A172 (cell line): Measurements from ENCODE around the gene ACTR8. TPM values are rescaled to one million over a fixed set of nuclear protein-coding genes. Genes with fewer than 3 reads are reported as not detected.
"Not testable (repeated sequence)": the region's sequence is repeated elsewhere in the genome, so short reads cannot be mapped to it uniquely, and the experiment has no call there.

Source experiments
- DNase-seq: peaks from one replicate; pipeline ENCODE4 v3.0.0-alpha.2; 2015; ENCODE audit warnings: low spot score
- total RNA-seq: library from RNA; depleted of rRNA; stranded (reverse); fragments of >200 nt; shearing (Covaris generic); gene quantifications from 2 replicates; pipeline ENCODE4 v1.2.3, GENCODE V29; 2014; rRNA removed

Gene ACTR8, protein sequence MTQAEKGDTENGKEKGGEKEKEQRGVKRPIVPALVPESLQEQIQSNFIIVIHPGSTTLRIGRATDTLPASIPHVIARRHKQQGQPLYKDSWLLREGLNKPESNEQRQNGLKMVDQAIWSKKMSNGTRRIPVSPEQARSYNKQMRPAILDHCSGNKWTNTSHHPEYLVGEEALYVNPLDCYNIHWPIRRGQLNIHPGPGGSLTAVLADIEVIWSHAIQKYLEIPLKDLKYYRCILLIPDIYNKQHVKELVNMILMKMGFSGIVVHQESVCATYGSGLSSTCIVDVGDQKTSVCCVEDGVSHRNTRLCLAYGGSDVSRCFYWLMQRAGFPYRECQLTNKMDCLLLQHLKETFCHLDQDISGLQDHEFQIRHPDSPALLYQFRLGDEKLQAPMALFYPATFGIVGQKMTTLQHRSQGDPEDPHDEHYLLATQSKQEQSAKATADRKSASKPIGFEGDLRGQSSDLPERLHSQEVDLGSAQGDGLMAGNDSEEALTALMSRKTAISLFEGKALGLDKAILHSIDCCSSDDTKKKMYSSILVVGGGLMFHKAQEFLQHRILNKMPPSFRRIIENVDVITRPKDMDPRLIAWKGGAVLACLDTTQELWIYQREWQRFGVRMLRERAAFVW
- total RNA-seq, result 20.2 and 24.1 TPM in 2 replicates

DNA sequence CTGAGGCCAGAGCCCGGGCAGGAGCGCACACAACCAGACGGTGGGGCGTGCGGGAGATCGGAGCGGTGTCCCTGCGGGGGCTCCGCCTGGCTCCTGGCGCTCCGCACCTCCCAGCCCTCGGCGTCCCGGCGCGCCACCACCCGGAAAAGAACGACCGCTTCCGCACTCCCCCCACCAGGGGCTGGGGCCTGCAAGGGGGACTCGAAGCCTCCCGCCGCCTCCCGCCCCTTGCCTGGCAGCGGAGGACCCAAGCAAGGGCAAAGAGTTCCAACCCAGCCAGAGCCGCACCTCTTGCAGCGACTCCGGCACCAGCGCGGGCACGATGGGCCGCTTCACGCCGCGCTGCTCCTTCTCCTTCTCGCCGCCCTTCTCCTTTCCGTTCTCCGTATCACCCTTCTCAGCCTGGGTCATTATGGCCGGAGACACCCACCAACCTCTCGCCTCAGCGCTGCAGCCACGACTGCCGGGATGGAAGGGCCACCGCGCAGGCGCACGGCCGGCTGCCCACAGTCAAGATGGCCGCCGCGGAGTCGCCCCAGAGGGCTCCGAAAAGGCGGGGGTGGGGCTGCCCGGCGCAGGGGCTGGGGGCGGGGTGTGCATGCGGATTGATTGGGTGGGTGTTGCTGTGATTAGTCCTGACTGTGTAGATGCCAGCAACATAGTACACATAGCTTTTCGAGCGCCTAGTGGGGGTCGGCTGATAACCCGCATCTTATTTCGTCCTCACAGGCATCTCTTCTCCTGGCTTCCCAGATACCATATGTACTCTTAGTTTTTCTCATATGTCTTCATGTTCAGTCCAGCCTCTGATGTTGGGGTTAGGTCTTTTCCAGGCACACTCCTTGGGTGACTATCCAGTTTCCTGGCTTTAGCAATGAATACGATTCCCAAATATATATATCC, at the start of gene ACTR8:
ACTR8 (minus strand) TSS at position 462 of the 903 bp plus-strand sequence; CDS start at position 411, 51 bp downstream.
- peak; percentile 59 for DNase-seq

DNA sequence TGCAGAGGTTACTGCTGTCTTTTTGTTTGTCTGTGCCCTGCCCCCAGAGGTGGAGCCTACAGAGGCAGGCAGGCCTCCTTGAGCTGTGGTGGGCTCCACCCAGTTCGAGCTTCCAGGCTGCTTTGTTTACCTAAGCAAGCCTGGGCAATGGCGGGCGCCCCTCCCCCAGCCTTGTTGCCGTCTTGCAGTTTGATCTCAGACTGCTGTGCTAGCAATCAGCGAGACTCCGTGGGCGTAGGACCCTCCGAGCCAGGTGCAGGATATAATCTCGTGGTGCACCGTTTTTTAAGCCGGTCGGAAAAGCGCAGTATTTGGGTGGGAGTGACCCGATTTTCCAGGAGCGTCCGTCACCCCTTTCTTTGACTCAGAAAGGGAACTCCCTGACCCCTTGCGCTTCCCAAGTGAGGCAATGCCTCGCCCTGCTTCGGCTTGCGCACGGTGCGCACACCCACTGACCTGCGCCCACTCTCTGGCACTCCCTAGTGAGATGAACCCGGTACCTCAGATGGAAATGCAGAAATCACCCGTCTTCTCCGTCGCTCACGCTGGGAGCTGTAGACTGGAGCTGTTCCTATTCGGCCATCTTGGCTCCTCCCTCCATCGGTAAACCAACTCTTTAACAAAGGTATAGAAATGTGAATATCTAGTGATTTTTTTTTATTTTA, 45.4 kb upstream of the ACTR8 start:
- DNase-seq, result not testable (repeated sequence)

DNA sequence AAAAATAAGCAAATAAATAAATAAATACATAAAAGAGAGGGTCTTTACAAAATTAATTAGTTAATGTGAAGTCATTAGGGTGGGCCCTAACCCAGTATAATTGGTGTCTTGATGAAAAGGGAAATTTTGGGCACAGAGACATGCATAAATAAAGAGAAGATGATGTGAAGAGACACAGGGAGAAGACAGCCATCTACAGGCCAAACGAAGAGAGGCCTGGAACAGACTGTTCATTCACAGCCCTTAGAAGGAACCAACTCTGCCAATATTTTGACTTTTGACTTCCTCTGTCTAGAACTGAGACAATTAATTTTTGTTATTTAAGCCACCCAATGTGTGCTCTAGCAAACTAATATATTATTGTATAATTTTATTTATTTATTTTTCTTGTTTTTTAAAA, 39.3 kb upstream of the ACTR8 start:
- DNase-seq, result no peak

DNA sequence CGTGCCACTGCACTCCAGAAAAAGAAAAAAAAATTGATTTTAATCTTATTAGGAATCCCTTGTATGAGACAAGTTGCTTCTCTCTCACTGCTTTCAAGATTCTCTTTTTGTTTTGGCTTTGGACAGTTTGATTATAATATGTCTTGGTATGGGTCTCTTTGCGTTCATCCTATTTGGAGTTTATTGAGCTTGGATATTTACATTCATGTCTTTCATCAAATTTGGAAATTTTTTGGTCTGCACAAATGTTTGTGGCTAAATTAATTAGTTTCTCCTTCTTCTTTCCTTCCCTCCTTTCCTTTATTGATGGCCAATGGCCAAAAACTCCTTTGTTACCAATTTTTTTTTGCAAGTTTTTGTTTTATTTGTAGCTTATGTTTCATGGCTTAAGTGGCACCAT, 37.8 kb upstream of the ACTR8 start:
- no peak for DNase-seq

DNA sequence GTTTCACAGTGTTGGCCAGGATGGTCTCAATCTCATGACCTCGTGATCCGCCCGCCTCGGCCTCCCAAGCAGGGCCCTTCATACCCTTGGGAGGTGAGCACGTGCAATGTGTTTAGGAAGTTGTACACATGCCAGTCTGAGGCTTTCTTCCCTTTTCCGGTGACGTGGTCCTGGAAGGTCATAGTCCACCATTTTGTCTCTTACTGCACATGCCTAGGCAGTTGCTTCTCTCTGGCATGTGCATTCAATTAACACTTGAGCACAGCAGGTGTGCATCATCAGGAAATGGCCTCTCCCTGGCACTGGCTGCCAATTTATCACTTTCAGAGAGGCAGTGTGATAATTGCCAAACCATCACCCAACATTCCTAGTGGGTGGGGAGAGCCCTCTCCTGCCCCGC, 31.4 kb upstream of the ACTR8 start:
- no peak for DNase-seq

DNA sequence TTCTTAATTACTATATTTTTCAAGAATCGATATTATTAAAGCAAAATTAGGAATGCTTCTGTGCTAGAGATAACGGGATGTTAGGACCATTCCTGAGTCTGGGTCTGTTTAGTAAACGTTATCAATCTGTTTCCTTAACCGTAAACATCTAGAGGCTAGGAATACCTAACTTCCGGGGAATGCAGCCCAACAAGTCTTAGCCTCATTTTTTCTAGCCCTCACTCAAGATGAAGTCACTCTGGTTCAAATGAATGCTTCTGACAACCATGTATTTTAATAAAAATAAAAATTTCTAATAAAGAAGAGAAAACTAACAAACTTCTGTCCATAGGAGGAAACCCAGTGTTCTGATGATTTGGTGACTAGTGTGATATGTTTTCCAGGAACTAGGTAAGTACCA, 20.8 kb upstream of the ACTR8 start:
- DNase-seq, result no peak

DNA sequence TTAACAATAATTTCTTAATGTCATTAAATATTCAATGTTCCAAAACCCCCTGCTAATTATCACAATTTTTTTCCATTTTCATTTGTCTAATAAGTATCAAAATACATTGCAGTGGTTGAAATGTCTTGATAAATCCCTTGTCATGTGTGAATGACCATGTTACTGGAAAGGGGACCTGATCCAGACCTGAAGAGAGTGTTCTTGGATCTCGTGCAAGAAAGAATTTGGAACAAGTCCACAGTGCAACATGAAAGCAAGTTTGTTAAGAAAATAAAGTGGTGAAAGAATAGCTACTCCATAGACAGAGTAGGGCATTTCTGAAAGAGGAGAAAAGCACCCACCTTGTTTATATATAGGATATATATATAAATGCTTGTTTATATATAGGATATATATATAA, 20.1 kb upstream of the ACTR8 start:
- no peak for DNase-seq

DNA sequence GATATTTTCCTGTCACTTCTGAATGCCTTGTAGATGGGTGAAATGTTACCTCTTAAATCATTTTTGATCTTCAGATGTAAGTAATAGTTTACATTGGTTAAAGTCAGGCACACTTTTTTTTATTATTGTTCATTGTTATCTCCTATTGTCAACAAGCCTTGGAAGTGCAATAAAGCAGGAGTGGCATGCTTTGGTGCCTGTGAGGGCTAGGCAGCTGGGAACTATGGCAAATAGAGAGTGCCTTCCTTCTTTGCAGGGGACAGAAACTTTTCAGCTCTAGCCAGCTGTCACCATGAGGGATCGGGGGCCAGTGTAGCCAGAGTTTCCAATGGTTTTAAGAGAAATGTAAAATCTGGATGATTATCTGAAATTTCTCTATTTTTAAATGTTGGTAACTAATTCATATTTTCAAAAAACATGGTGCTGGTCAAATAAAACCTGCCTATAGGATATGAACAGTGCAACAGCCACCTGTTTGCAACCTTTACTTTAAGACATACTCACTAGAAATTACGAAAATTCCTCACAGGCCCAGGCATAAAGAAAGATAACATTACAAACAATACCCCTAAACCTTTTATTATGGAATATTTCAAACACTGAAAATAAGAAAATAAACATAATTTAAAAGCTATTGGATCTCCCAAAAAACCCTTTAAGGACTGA, 18.8 kb upstream of the ACTR8 start:
- DNase-seq, result no peak

DNA sequence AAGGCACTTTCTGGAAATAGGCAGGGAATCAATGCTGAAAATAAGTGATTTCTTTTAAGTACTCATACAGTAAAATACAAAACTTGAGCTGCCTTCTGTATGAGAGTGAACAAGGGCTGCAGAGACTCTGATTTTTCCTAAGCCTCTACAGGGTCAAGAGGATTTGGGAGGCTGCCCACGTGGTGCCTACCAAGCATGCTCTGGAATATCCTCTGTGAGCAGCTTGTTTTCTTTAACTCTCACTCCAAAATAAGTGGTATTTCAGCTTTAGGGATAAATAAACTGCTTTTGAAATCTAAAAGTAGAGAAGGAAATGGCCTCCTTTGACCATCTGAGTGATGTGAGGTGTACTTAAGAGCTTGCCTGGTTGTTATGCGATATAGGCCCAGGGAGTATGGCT, 17.8 kb upstream of the ACTR8 start:
- DNase-seq, result no peak

DNA sequence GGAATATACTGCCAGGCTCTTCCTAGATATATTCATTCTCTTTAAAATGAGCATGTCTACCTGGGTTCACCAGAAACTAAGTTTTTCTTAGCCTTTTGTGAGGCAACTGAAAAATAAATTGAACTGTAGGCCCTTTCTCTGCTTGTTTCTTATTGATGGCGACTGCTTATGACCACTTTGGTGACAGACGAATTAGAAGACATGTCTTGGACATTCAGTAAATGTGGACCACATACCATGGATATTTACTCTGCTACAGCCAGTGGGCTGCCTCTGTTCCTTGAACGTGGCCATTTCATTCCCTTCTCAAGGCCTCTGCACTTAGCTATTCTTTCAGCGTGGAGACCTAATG, 10.3 kb upstream of the ACTR8 start:
- peak; percentile 17 for DNase-seq

DNA sequence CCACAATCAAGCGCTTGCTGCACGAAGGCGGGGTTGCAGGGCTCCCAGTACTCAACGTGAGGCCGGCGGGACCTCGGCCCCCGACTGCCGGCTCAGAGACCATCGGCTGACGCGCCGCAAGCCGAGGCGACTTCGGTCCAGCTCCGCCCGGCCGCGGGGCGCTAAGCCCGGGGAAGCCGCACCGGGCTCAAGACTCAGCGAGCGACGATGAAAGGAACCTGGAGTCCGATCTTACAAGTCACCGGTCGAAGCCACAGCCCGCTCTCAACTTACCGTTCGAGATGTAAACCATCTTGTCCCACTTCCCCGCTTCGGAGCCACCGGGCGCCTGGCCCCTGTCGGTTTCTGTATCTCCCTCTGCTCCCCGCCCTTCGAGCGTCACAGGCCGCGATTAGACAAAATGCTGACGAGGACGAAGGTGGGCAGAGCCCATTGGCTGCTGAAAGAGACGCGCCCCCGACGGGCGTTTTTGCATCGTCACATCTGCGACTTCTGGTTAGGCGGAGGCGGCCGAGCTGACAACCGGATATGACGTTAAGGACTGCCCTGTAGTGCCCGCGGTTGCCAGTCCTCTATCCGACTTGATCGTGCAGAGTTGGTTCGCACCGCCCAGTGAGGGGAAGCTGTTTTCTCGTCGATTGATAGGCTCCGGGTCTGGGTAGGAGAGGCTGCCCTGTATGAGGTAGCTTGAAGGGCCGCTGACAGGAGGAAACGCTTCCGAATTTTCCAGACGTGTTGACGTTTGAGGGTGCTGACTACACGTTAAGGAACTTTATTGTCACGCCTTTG, 9.7 kb upstream of the ACTR8 start, which contains the start of gene SELENOK:
SELENOK (minus strand) TSS at position 363 of the 789 bp plus-strand sequence.
- DNase-seq, result peak; percentile 98

DNA sequence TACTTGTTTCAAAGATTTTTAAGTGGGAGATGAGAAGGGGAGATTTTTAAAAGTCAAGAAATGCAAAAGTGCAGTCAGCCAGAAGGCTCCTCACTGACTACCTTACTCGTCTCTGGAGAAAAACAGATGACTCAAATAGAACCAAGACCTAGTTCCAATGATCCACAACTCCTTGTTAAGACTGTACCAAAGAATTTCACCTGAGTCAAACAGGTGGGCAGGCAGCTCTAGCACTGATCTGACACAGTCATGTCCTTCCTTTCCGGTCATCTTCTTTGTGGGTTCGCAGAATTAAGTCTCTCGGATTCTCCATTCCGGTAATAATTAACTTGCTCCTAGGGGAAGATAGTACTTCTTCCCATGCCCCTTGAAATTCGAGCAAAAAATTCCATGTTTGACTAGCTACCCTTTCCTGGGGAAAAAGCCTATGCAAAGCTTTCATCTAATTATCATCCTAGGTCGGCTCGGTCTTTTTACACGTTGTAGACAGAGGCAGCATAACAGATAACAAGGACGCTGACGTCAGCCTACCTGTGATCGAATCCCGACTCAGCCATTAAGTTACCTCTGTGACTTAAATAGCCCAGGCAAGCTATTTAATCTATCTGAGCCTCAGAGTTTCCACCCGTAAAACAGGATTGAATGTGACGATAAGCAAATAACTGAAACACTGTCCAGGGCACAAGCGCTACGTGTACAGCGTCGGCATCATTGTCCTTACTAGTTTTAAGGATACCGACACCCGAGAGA, 8.9 kb upstream of the ACTR8 start:
- peak; percentile 35 for DNase-seq

DNA sequence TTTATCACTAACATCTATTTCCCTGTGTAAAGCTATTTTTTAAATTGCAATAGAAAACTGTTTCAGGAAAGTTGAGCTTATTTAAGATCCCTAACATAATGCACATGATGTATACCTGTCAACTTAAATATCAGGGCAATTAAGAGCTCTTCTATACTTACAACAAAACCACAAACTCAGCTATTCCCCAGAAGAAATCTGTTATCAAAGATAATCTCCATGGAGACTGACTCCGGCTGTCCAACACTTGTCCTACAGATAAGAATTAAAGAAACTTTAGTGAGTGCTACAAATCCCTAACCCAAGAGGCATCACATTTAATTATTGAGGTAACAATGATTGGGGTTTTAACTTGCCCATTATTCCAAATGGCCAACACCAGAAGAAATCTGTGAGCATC, 6.3 kb upstream of the ACTR8 start:
- no peak for DNase-seq

DNA sequence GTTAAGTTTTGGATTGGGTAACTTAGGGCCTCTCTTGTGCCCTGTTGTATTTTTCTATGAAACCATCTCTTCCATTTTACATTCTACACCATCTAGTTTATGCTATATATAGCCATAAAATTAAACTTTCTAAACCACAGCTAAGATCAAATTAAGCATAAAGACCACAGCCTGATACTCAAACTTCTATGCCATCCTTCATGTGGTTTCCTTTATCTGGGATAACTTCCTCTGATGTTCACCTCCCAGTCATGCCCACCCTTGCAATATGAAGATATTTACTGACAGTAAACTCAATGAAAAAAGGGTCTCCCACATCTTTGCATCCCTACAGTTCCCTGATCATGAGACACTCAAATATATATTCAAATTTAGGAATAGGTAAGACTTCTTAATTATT, 5.5 kb upstream of the ACTR8 start:
- DNase-seq, result no peak

DNA sequence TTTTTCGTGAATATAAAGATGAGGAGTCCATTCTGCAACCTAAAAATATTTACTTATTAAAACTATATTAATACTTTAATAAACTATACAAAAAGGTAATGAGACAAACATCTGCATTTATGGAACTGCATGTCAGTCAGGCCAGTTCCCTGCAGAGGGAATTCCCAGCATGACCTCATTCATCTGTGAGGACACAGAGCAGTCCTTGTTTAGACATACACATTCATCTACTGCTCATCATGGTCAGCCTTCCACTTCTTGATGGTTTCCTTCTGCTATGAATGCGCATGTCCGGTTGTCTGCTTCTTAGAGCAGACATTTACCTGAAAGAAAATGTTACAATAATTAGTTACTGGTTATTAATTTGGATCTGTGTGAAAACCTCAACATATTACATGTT, 3.3 kb upstream of the ACTR8 start:
- no peak for DNase-seq

DNA sequence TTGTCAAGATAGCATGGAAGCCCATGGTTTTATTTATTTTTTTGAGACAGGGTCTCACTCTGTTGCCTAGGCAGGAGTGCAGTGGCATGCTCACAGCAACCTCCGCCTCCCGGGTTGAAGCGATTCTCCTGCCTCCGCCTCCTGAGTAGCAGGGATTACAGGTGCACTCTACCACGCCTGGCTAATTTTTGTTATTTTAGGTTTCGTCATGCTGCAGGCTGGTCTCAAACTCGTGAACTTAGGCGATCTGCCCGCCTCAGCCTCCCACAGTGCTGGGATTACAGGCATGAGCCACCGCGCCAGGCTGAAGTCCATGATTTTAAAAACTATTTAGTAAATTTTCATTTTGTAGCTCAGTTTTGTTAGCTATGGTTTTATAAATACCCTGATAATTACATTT, 2.7 kb upstream of the ACTR8 start:
- no peak for DNase-seq

DNA sequence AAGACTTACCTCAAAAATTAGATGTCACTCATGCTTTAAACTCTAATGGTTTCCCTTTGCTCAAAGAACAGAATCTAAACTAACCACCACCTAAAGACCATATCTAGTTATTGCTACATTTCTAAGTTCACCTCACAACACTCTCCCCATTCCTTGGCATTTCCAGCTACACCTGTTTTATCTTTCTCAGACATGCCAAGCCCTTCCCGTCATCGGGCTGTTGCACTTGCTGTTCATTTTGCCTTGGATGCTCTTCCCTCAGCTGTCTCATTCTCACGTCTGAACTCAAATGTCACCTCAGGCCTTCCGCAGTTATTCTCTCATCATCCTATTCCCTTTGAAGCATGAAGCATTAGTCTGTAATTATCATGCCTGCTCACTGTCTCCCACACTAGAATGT, 1.1 kb upstream of the ACTR8 start:
- DNase-seq, result no peak

DNA sequence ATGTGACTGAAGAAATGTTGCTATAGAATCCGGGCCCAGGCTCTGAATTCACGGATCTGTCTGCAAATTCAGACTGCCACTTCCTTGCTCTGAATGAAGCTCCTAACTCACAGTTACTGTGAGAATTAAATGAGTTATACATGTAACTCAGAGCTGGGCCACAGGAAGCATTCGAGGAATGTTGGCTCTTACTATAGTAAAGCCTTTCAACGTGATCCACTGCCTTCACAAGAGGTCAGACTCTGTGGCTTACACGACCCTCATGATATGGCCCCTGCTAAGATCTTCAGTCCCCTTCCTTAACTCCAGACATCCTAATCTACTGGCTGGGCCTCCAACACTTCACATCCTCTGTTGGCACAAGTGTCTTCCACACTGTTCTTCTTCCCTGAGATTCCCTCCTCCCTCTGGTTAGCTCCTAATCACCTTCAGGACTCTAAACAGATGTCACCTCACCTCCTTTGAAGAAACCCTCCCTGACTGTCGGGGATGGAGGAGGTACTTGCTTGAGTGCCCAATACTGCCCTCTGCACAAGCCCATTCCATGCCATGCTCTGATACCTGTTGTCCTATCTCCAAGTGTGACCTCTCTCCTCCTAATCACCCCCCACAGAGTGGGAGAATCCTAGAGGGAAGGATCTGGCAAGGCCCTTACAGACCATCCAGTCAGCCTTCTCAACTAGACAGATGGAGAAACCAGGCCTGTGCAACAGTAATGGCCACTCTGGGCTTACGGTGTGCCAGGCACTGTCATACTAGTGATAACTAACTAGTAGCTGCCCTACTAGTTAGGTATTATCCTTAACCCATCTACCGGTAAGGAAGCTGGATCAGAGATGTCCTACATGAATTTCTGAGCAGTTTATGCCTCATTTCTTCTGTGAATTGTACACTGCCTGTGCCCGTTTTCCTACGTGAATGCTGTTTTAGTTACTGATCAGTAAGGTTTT, 1.3 kb downstream of the ACTR8 start:
- DNase-seq, result no peak
